ENCODE results near the gene CHST5.

The CHST5 gene

GRCh38 chr16:75566758-75567255, 30.9 kb upstream of the CHST5 start:
- no peak for DNase-seq
- Histone ChIP-seq H3K4me3 (ENCODE audit: low read depth, low read length) (peak overlapping the region; percentile 88), H3K27me3 (replicated peaks) (no peaks in the 10 kb centered on the region), H3K27ac (peak overlapping the region; percentile 47), H3K36me3 (replicated peaks) (peaks cover 21% of the 10 kb centered on the region)
- in situ Hi-C loops (cut with HindIII; ENCODE audit: low pct_ligation_motif_present, low sequenced_read_pairs): no loop called here
- no peak for TF ChIP-seq CTCF (IDR thresholded peaks at IDR 0.05; ENCODE audit: low read depth, low read length, missing control alignments)

- Histone ChIP-seq H3K27ac (peak within 1 kb of the TSS; percentile 47), H3K27me3 (replicated peaks) (no peaks in the 10 kb centered on the region), H3K4me3 (ENCODE audit: low read depth, low read length) (peak within 1 kb of the TSS; percentile 88), H3K36me3 (replicated peaks) (peaks cover 17% of the 10 kb centered on the region)
- in situ Hi-C loops (cut with HindIII; ENCODE audit: low pct_ligation_motif_present, low sequenced_read_pairs): no loop called here
- peak; percentile 55 for DNase-seq
- no peak for TF ChIP-seq CTCF (IDR thresholded peaks at IDR 0.05; ENCODE audit: low read depth, low read length, missing control alignments)
These were observed 30.3 kb upstream of the CHST5 start, which contains the start of gene GABARAPL2 for GRCh38 chr16:75566040-75566757. TSS of gene GABARAPL2 (plus strand) at chr16:75566379. CDS start at chr16:75566487, 108 bp downstream.

- Histone ChIP-seq H3K27ac (no peak overlapping the region), H3K4me3 (ENCODE audit: low read depth, low read length) (peak overlapping the region; percentile 88), H3K27me3 (replicated peaks) (no peaks in the 10 kb centered on the region), H3K36me3 (replicated peaks) (peaks cover 13% of the 10 kb centered on the region)
- TF ChIP-seq CTCF (IDR thresholded peaks at IDR 0.05; ENCODE audit: low read depth, low read length, missing control alignments): no peak
- DNase-seq: no peak
- in situ Hi-C loops (cut with HindIII; ENCODE audit: low pct_ligation_motif_present, low sequenced_read_pairs): no loop called here
These were observed 29.7 kb upstream of the CHST5 start for GRCh38 chr16:75565640-75566039.

GRCh38 chr16:75559564-75560372, 23.9 kb upstream of the CHST5 start:
- Histone ChIP-seq H3K4me3 (ENCODE audit: low read depth, low read length) (no peak overlapping the region), H3K36me3 (replicated peaks) (no peaks in the 10 kb centered on the region), H3K27me3 (replicated peaks) (no peaks in the 10 kb centered on the region), H3K27ac (no peak overlapping the region)
- no peak for TF ChIP-seq CTCF (IDR thresholded peaks at IDR 0.05; ENCODE audit: low read depth, low read length, missing control alignments)
- peak; percentile 72 for DNase-seq
- in situ Hi-C loops (cut with HindIII; ENCODE audit: low pct_ligation_motif_present, low sequenced_read_pairs): no loop called here

- Histone ChIP-seq H3K36me3 (replicated peaks) (no peaks in the 10 kb centered on the region), H3K27me3 (replicated peaks) (no peaks in the 10 kb centered on the region), H3K27ac (no peak overlapping the region), H3K4me3 (ENCODE audit: low read depth, low read length) (no peak overlapping the region)
- no peak for TF ChIP-seq CTCF (IDR thresholded peaks at IDR 0.05; ENCODE audit: low read depth, low read length, missing control alignments)
- DNase-seq: no peak
- in situ Hi-C loops (cut with HindIII; ENCODE audit: low pct_ligation_motif_present, low sequenced_read_pairs): no loop called here
These were observed 23.0 kb upstream of the CHST5 start for GRCh38 chr16:75558846-75559401.

Measured in brain microvascular endothelial cell (primary cell).